KMS-11 (cell line): ENCODE measurements around the gene AOX1.
A peak's percentile ranks its signal among the peaks of the same experiment; 100 is the strongest.

Source experiments
- H2AFZ ChIP-seq: fragments of 200-600 bp; sonication (generic); 2 replicates; pipeline ENCODE4 v1.6.1; 2016; ENCODE audit warnings: antibody characterized with exemption, mixed run types, low read depth
- H3K27ac ChIP-seq: fragments of 200-600 bp; sonication (generic); 2 replicates; pipeline ENCODE4 v1.6.1; 2016; ENCODE audit warnings: mild to moderate bottlenecking, mixed run types
- H3K27me3 ChIP-seq: fragments of 200-600 bp; sonication (generic); 2 replicates; pipeline ENCODE4 v1.6.1; 2017; ENCODE audit warnings: mild to moderate bottlenecking, low read depth, mixed run types, moderate library complexity; ENCODE audit not compliant: insufficient read depth
- H3K36me3 ChIP-seq: fragments of 200-600 bp; sonication (generic); 2 replicates; pipeline ENCODE4 v1.6.1; 2017; ENCODE audit warnings: mild to moderate bottlenecking, mixed run types; ENCODE audit not compliant: insufficient read depth
- H3K4me1 ChIP-seq: fragments of 200-600 bp; sonication (generic); 2 replicates; pipeline ENCODE4 v1.6.1; 2016; ENCODE audit warnings: mild to moderate bottlenecking, low read depth, mixed run types; ENCODE audit not compliant: poor library complexity, severe bottlenecking
- H3K4me2 ChIP-seq: fragments of 200-600 bp; sonication (generic); 2 replicates; pipeline ENCODE4 v1.7.0; 2016; ENCODE audit warnings: mild to moderate bottlenecking, mixed run types
- H3K4me3 ChIP-seq: fragments of 200-600 bp; sonication (generic); IDR thresholded peaks from 2 replicates; pipeline ENCODE4 v1.6.1; 2017; ENCODE audit warnings: low read depth, low read length, mixed read lengths; ENCODE audit not compliant: insufficient read depth
- H3K79me2 ChIP-seq: fragments of 200-600 bp; sonication (generic); 2 replicates; pipeline ENCODE4 v1.6.1; 2016; ENCODE audit warnings: low read depth, mixed run types; ENCODE audit not compliant: insufficient read depth
- H3K9ac ChIP-seq: fragments of 200-600 bp; sonication (generic); 2 replicates; pipeline ENCODE4 v1.6.1; 2016; ENCODE audit warnings: mild to moderate bottlenecking, mixed run types
- H4K20me1 ChIP-seq: fragments of 200-600 bp; sonication (generic); 2 replicates; pipeline ENCODE4 v1.6.1; 2016; ENCODE audit warnings: mild to moderate bottlenecking, mixed run types; ENCODE audit not compliant: insufficient read depth
- TF ChIP-seq, protein P1 (sequence below): fragments of 200-600 bp; sonication (generic); conservative IDR thresholded peaks from 2 replicates; pipeline ENCODE4 v1.6.1; 2017; ENCODE audit warnings: low read depth, mild to moderate bottlenecking, antibody characterized with exemption, low read length, moderate library complexity, mixed read lengths

The AOX1 gene

DNA sequence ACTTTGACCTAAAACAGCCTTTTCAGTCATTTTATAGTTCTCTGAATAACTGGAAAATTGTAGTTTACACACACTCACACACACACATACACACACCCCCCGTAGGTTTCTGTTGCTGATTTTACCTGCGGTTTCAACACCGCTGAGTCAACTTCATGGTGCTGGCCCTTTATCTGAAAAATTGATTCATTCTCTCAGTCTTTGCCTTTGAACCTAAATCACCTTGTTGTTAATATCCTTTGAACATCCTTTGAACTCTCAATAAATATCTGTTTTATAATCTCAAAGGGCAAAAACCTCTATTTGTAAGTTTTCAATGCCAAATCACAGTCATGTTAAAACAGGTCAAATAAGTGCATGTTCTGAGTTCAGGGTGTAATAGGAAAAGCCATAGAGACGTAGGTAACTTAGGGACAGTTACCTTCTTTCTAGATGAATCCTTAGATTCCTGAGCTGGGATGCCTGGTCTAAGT, 116.9 kb downstream of the AOX1 start:
- Histone ChIP-seq H2AFZ (peak overlapping the region; percentile 4; the same call in 1 of the 2 replicates), H3K27ac (no peak overlapping the region), H3K27me3 (no peaks in the 10 kb centered on the region), H3K79me2 (no peaks in the 10 kb centered on the region), H3K4me1 (no peaks in the 10 kb centered on the region), H3K4me2 (0 out of 2 replicates have a peak overlapping the region, but pooled peaks have one; percentile 7), H3K4me3 (no peak overlapping the region), H4K20me1 (no peaks in the 10 kb centered on the region), H3K9ac (no peak overlapping the region), H3K36me3 (no peaks in the 10 kb centered on the region)
- TF ChIP-seq, protein P1, sequence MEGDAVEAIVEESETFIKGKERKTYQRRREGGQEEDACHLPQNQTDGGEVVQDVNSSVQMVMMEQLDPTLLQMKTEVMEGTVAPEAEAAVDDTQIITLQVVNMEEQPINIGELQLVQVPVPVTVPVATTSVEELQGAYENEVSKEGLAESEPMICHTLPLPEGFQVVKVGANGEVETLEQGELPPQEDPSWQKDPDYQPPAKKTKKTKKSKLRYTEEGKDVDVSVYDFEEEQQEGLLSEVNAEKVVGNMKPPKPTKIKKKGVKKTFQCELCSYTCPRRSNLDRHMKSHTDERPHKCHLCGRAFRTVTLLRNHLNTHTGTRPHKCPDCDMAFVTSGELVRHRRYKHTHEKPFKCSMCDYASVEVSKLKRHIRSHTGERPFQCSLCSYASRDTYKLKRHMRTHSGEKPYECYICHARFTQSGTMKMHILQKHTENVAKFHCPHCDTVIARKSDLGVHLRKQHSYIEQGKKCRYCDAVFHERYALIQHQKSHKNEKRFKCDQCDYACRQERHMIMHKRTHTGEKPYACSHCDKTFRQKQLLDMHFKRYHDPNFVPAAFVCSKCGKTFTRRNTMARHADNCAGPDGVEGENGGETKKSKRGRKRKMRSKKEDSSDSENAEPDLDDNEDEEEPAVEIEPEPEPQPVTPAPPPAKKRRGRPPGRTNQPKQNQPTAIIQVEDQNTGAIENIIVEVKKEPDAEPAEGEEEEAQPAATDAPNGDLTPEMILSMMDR, result no peak

DNA sequence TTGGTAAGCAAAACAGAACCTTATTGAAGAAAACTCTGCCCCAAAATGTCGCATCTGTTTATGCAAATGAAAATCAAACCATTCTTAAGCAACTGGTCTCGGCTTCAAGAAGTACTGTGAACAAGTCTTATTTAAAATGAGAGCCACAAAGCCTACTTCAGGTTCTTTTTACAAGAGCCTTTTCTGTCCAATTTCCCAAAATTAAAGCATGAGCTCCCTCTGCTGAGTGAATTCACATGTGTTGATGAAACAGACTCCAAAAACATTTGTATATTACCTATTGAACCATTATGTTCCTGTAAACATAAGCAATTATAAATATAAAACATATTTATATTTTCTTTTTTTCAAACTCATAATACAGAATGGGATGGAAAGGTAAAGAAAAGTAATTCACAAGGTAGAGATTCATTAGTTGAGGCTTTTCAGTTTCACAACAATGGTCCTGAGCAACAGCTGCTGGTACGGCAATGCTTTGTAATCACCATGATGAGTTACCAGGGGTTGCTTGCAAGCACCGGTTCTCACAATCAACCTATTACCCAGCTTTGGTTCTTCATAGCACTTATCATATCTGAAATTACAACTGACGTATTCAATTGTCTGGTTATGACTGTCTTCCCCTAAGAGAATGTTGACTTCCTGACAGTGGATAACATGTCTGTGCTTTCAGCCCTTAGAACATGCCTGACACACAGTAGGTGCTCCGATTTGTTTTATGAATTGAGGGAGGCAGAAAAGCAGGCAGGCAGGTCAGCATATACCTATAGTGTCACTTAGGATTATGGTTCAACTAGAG, 117.5 kb downstream of the AOX1 start:
- no peaks in the 10 kb centered on the region for H3K27me3 ChIP-seq
- H3K4me1 ChIP-seq, result no peaks in the 10 kb centered on the region
- no peak overlapping the region for H3K9ac ChIP-seq
- H3K4me3 ChIP-seq, result no peak overlapping the region
- TF ChIP-seq, protein P1, result peak; percentile 59; the same call in 1 of the 2 replicates
- H3K27ac ChIP-seq, result no peak overlapping the region
- H2AFZ ChIP-seq, result peak overlapping the region; percentile 4; the same call in 1 of the 2 replicates
- H3K4me2 ChIP-seq, result 0 out of 2 replicates have a peak overlapping the region, but pooled peaks have one; percentile 7
- H3K79me2 ChIP-seq, result no peaks in the 10 kb centered on the region
- no peaks in the 10 kb centered on the region for H4K20me1 ChIP-seq
- no peaks in the 10 kb centered on the region for H3K36me3 ChIP-seq

DNA sequence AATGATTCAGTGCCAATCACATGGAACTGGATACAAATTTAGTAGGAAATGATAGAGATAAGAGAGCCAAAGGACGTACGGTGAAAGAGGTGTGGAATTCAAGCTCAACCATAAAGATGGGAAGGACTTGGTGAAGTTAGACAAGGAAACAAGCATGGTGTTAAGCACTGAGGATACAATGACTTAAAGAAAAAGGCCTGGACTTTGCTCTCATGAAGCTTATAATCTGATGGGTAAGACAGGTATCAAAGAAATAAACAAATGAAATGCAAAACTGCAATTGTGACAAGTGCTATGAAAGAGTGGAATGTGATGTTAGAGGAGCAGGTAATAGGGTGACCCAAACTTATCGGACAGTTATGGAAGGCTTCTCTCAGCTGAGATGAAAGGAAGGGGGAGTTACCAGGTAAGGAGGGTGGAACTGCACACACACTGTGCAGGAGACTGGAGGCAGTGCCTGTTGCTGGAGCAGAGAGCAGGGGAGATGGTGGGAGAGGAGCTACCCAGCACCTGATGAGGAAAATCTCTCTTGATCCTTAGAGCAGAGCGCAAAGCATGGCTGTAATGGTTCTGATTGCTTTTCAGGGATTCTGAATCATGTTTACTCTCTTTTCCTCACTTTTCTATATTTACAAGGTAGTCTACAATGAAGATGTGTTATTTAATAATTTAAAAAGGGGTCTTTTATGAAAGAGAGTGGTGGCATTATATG, 118.3 kb downstream of the AOX1 start:
- H3K36me3 ChIP-seq, result no peaks in the 10 kb centered on the region
- TF ChIP-seq, protein P1, result no peak
- H3K4me1 ChIP-seq, result no peaks in the 10 kb centered on the region
- H4K20me1 ChIP-seq, result no peaks in the 10 kb centered on the region
- H3K27me3 ChIP-seq, result no peaks in the 10 kb centered on the region
- no peak overlapping the region; the same call in 1 of the 2 replicates for H2AFZ ChIP-seq
- H3K79me2 ChIP-seq, result no peaks in the 10 kb centered on the region
- H3K9ac ChIP-seq, result no peak overlapping the region
- no peak overlapping the region for H3K27ac ChIP-seq
- H3K4me2 ChIP-seq, result no peak overlapping the region
- H3K4me3 ChIP-seq, result no peak overlapping the region

DNA sequence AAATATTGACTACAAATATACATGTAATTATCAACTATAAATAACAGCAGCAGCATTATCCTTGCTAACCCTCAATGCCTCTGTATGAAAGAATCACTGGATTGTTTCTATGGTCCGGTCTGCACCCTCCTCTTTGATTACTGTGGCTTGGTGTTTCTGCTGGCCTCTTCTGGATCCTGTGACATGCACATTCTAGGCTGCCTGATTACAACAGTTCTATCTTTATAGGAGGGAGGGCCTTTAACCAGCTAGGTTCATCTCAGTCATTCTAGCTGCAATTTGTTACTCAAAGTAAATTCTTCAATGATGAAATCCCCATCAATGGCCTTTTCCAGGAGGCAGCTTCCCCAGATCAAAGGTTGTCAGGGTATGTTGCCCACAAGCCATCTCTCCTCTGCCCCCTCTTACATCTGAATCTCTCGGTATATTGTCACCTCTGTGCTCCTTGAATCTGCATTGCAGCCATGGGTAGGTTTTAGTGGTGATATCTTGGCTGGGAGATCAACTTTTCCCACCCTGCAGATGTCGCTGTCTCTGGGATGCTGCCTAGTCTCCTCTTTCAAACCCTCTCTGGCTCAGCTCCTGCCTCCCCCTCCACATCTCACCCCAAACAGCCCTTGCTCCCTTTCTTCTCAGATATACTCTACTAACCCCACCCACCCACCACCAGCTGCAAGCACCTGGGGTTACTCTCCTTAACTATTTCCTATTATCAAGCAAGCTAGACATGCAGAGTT, 119.7 kb downstream of the AOX1 start:
- Histone ChIP-seq H4K20me1 (no peaks in the 10 kb centered on the region), H3K9ac (no peak overlapping the region), H3K36me3 (no peaks in the 10 kb centered on the region), H3K79me2 (no peaks in the 10 kb centered on the region), H2AFZ (no peak overlapping the region), H3K4me3 (no peak overlapping the region), H3K4me2 (no peak overlapping the region), H3K27me3 (no peaks in the 10 kb centered on the region), H3K27ac (no peak overlapping the region), H3K4me1 (no peaks in the 10 kb centered on the region)
- TF ChIP-seq, protein P1, result no peak
